Activated CD4-positive, alpha-beta T cell treated with anti-CD3 and anti-CD28 coated beads, Interleukin-2, amount 10 ng/mL, durations not matched to agents 24 days and 14 days (primary cell): ENCODE measurements around the gene GALNT6. TPM values are rescaled to one million over a fixed set of nuclear protein-coding genes. Genes with fewer than 3 reads are reported as not detected.

Experiments used
- total RNA-seq: library from RNA; stranded (reverse); gene quantifications from 2 replicates; pipeline ENCODE4 v1.2.3, GENCODE V29; 2022

Gene GALNT6
- total RNA-seq, 1 donor from 2014 or later = 12.8 TPM

Other genes starting within 250 kb of the GALNT6 start
- gene TFCP2, start 218.3 kb downstream of the GALNT6 start, total RNA-seq = 43.1 and 46.3 TPM in 2 replicates
- 5.1 and 9.0 TPM in 2 replicates for gene POU6F1, start 173.3 kb downstream of the GALNT6 start, total RNA-seq
- 135 and 146 TPM in 2 replicates for gene DAZAP2, start 152.6 kb downstream of the GALNT6 start, total RNA-seq
- gene SMAGP, start 121.0 kb downstream of the GALNT6 start, total RNA-seq = 0.24 and 0.26 TPM in 2 replicates
- gene BIN2, start 67.2 kb downstream of the GALNT6 start, total RNA-seq = 31.7 and 33.2 TPM in 2 replicates
- gene CELA1, start 44.7 kb downstream of the GALNT6 start, total RNA-seq = not detected in 2 replicates
- gene SLC4A8, start 33.4 kb upstream of the GALNT6 start, total RNA-seq = 1.4 and 2.3 TPM in 2 replicates
- gene SCN8A, start 199.8 kb upstream of the GALNT6 start, total RNA-seq = 0.12 and 0.38 TPM in 2 replicates